Measurements from ENCODE around the gene FLYWCH2.

Gene FLYWCH2

DNA sequence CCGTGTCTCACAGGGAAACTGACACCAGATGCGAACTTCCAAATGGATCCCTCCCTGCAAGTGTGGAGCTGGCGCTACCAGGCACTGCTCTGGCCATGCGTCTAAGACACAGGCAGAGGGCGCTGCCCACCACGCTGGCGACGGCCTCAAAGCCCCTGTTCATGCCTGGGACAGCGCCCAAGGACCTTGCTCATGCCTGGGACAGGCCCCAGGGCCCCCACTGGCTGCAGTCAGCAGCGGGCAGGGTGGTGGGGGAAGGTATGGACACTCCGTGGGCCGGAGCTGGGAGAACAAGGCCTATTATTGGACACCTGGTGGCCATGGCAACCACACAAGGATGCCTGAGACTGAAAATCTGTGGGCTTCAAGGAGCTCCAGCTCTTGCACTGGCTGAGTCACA, 44.1 kb upstream of the FLYWCH2 start:
- Histone ChIP-seq H4K5ac (ENCODE audit: low read length) (no peak overlapping the region), H3K23ac (ENCODE audit: low read length) (no peak overlapping the region), H2BK120ac (ENCODE audit: low read depth, low read length) (no peak overlapping the region), H3K79me2 (ENCODE audit: control insufficient read depth, insufficient read depth, low read length) (no peaks in the 10 kb centered on the region), H3K9ac (ENCODE audit: low read length) (peak overlapping the region; percentile 34), H2AK5ac (ENCODE audit: low read length) (no peak overlapping the region), H3K27me3 (ENCODE audit: insufficient read depth, low read length, poor library complexity) (no peaks in the 10 kb centered on the region), H3K27ac (ENCODE audit: low read depth, low read length) (no peak overlapping the region), H3K4me2 (ENCODE audit: low read length) (no peak overlapping the region), H2BK15ac (replicated peaks; ENCODE audit: low read depth) (no peak overlapping the region), H4K8ac (ENCODE audit: low read depth, low read length) (no peak overlapping the region), H3K36me3 (ENCODE audit: control insufficient read depth, insufficient read depth, low read length) (no peaks in the 10 kb centered on the region), H3K79me1 (ENCODE audit: low read length) (no peaks in the 10 kb centered on the region), H3K56ac (ENCODE audit: low read length) (peak overlapping the region; percentile 69), H3K4me1 (ENCODE audit: control insufficient read depth, low read depth, low read length) (peaks cover 7% of the 10 kb centered on the region), H2BK5ac (ENCODE audit: low read length) (no peak overlapping the region), H3K4ac (ENCODE audit: low read depth, low read length) (no peak overlapping the region), H3K18ac (ENCODE audit: low read length) (no peak overlapping the region), H3K4me3 (ENCODE audit: low read length) (no peak overlapping the region)
- WGBS (ENCODE audit: extremely low coverage, insufficient coverage, low lambda C conversion rate): no CpG with 5 or more reads among the region's 12 CpGs
- DNase-seq: peak; percentile 89

DNA sequence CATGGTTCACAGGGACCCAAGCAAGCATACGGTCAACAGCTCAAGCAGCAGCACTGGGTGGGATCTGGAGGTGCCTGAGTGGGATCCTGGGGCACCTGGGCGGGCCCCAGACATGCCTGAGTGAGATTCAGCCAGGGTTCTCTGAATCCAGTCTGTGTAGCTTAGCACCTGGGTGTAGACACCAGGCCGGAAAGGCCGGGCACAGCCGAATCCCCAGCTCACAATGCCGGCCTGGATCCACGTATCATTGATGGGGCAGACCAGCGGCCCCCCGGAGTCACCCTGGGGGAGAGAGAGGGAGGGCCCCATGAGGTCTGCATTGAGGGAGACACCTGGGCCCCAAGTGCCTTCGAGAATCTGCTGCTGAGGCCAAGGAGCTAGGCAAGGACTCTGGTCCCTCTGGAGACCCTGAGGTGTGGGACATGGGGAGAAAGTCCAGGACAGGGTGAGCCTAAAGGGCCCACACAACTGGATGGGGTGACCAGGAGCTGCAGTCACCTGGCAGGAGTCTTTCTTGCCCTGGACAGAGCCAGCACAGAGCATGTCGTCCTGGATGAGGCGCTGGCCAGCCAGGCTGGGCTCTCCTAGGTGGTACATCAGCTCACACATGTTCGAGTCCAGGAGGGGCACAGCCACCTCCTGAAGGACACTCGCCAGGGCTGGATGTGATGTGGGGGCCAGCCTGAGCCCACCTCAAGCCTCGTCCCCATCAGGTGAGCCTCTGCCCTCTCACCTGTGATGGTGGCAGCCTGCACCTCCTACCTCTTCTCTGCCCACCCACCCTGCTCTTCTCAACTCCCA, 43.2 kb upstream of the FLYWCH2 start:
- Histone ChIP-seq H3K56ac (ENCODE audit: low read length) (no peak overlapping the region), H3K4ac (ENCODE audit: low read depth, low read length) (no peak overlapping the region), H4K5ac (ENCODE audit: low read length) (no peak overlapping the region), H2BK5ac (ENCODE audit: low read length) (no peak overlapping the region), H3K27ac (ENCODE audit: low read depth, low read length) (no peak overlapping the region), H3K18ac (ENCODE audit: low read length) (no peak overlapping the region), H3K79me2 (ENCODE audit: control insufficient read depth, insufficient read depth, low read length) (no peaks in the 10 kb centered on the region), H2BK15ac (replicated peaks; ENCODE audit: low read depth) (no peak overlapping the region), H2AK5ac (ENCODE audit: low read length) (no peak overlapping the region), H4K8ac (ENCODE audit: low read depth, low read length) (no peak overlapping the region), H3K4me2 (ENCODE audit: low read length) (no peak overlapping the region), H3K27me3 (ENCODE audit: insufficient read depth, low read length, poor library complexity) (no peaks in the 10 kb centered on the region), H3K79me1 (ENCODE audit: low read length) (no peaks in the 10 kb centered on the region), H3K4me3 (ENCODE audit: low read length) (no peak overlapping the region), H3K4me1 (ENCODE audit: control insufficient read depth, low read depth, low read length) (peaks cover 7% of the 10 kb centered on the region), H3K36me3 (ENCODE audit: control insufficient read depth, insufficient read depth, low read length) (no peaks in the 10 kb centered on the region), H2BK120ac (ENCODE audit: low read depth, low read length) (no peak overlapping the region), H3K9ac (ENCODE audit: low read length) (no peak overlapping the region), H3K23ac (ENCODE audit: low read length) (no peak overlapping the region)
- no peak for DNase-seq
- WGBS (ENCODE audit: extremely low coverage, insufficient coverage, low lambda C conversion rate): no CpG with 5 or more reads among the region's 15 CpGs

DNA sequence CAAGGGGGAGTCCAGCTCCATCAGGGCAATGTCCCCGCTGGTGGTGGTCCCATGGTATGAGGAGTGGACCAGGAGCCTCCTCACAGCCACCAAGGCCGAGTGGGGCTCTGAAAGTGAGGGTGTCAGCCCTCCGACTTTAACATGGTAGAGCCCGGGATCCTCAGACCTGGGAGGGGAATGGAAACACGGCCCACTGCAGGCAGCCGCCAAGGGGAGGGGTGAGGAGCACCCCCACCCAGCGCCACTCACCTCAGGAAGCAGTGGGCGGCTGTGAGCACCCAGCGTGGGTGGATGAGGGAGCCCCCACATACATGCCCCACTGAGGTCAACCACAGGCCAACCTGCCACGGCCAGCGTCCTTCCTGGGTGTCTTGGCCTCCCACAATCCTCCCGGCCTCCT, 42.1 kb upstream of the FLYWCH2 start:
- Histone ChIP-seq H3K27ac (ENCODE audit: low read depth, low read length) (no peak overlapping the region), H3K79me1 (ENCODE audit: low read length) (no peaks in the 10 kb centered on the region), H3K4me2 (ENCODE audit: low read length) (no peak overlapping the region), H2BK5ac (ENCODE audit: low read length) (no peak overlapping the region), H3K27me3 (ENCODE audit: insufficient read depth, low read length, poor library complexity) (no peaks in the 10 kb centered on the region), H3K36me3 (ENCODE audit: control insufficient read depth, insufficient read depth, low read length) (no peaks in the 10 kb centered on the region), H3K18ac (ENCODE audit: low read length) (no peak overlapping the region), H3K56ac (ENCODE audit: low read length) (no peak overlapping the region), H3K79me2 (ENCODE audit: control insufficient read depth, insufficient read depth, low read length) (no peaks in the 10 kb centered on the region), H3K4me1 (ENCODE audit: control insufficient read depth, low read depth, low read length) (peaks cover 4% of the 10 kb centered on the region), H3K4me3 (ENCODE audit: low read length) (no peak overlapping the region), H2BK120ac (ENCODE audit: low read depth, low read length) (no peak overlapping the region), H3K23ac (ENCODE audit: low read length) (no peak overlapping the region), H4K5ac (ENCODE audit: low read length) (no peak overlapping the region), H2AK5ac (ENCODE audit: low read length) (no peak overlapping the region), H3K9ac (ENCODE audit: low read length) (no peak overlapping the region), H4K8ac (ENCODE audit: low read depth, low read length) (no peak overlapping the region), H3K4ac (ENCODE audit: low read depth, low read length) (no peak overlapping the region), H2BK15ac (replicated peaks; ENCODE audit: low read depth) (no peak overlapping the region)
- no CpG with 5 or more reads among the region's 12 CpGs for WGBS (ENCODE audit: extremely low coverage, insufficient coverage, low lambda C conversion rate)
- no peak for DNase-seq

DNA sequence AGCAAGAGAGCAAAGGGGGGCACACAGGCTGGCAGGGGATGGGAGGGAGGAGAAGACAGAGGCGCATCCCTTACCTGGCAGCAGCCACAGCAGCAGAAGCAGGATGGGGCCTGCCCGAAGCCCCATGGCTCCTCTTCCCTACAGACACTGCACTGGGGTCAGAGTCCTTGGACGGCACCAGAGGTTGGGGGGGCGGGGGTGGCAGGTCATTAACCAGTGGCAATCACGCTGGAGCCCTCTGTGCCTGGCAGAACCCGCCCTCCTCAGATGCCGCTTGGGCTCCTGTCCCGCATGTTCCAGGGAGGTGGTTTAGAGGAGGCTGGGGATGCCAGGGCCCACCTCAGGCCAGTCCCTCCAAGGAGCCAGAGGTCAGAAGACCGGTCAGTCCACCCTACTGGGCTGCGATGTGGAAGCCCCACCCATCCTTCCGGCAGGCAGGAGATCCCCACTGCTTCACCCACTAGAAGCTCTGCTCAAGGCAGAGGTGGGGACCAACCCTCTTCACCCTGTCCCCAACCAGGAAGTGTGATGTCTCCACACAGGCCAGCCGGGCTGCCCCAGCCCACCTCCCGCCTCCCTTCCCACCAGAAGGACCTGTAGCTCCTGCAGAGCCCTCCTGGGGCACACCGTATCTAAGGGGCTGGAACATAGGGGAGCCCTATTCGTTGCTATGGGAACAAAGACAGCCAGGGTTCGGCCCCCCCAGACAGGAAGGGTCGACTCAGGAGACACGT, 41.2 kb upstream of the FLYWCH2 start:
- DNase-seq: no peak
- Histone ChIP-seq H3K4ac (ENCODE audit: low read depth, low read length) (no peak overlapping the region), H2AK5ac (ENCODE audit: low read length) (no peak overlapping the region), H2BK15ac (replicated peaks; ENCODE audit: low read depth) (no peak overlapping the region), H3K4me1 (ENCODE audit: control insufficient read depth, low read depth, low read length) (no peaks in the 10 kb centered on the region), H4K5ac (ENCODE audit: low read length) (no peak overlapping the region), H3K79me1 (ENCODE audit: low read length) (no peaks in the 10 kb centered on the region), H4K8ac (ENCODE audit: low read depth, low read length) (no peak overlapping the region), H3K9ac (ENCODE audit: low read length) (no peak overlapping the region), H3K18ac (ENCODE audit: low read length) (no peak overlapping the region), H2BK120ac (ENCODE audit: low read depth, low read length) (no peak overlapping the region), H3K36me3 (ENCODE audit: control insufficient read depth, insufficient read depth, low read length) (no peaks in the 10 kb centered on the region), H3K27me3 (ENCODE audit: insufficient read depth, low read length, poor library complexity) (no peaks in the 10 kb centered on the region), H3K56ac (ENCODE audit: low read length) (no peak overlapping the region), H2BK5ac (ENCODE audit: low read length) (no peak overlapping the region), H3K4me2 (ENCODE audit: low read length) (no peak overlapping the region), H3K4me3 (ENCODE audit: low read length) (no peak overlapping the region), H3K27ac (ENCODE audit: low read depth, low read length) (no peak overlapping the region), H3K23ac (ENCODE audit: low read length) (no peak overlapping the region), H3K79me2 (ENCODE audit: control insufficient read depth, insufficient read depth, low read length) (no peaks in the 10 kb centered on the region)
- WGBS (ENCODE audit: extremely low coverage, insufficient coverage, low lambda C conversion rate): no CpG with 5 or more reads among the region's 18 CpGs

DNA sequence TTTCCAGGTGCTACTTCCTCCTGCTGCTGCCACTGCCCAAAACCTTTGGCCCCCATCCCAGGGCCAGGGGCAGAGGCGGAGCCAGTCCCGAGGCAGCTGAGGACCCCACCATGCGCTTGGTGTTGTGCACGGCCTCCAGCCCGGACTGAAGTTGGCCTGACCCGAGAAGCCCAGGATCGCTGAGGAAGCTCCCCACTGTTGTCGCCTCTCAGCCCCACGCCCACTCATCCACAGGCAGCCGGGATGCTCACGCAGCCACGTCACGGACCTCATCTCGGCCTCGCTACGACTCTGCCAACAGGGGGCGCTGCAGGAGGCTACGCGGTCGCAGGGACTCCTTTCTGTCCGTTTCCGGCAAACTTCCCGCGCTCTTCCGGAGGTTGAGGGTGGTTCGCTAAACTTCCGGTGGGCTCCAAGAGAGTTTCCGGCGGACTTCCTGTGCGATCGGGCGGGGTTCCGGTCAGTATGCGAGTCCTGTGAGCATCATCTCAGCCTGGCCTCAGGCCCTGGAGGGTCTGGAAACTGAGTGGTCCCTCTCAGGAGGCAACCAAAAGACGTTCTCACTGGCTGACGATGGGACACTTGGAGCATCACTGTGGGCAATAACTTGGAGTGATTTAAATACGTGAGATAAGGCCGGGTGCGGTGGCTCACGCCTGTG, 40.5 kb upstream of the FLYWCH2 start:
- no peak overlapping the region for H2BK15ac ChIP-seq (replicated peaks; ENCODE audit: low read depth)
- H2BK120ac ChIP-seq (ENCODE audit: low read depth, low read length): no peak overlapping the region
- H3K4me1 ChIP-seq (ENCODE audit: control insufficient read depth, low read depth, low read length): no peaks in the 10 kb centered on the region
- H3K79me1 ChIP-seq (ENCODE audit: low read length): no peaks in the 10 kb centered on the region
- no peak overlapping the region for H3K27ac ChIP-seq (ENCODE audit: low read depth, low read length)
- DNase-seq: peak; percentile 82
- H2AK5ac ChIP-seq (ENCODE audit: low read length): no peak overlapping the region
- no peak overlapping the region for H3K4ac ChIP-seq (ENCODE audit: low read depth, low read length)
- H3K9ac ChIP-seq (ENCODE audit: low read length): no peak overlapping the region
- no peak overlapping the region for H3K4me3 ChIP-seq (ENCODE audit: low read length)
- no peak overlapping the region for H2BK5ac ChIP-seq (ENCODE audit: low read length)
- no peaks in the 10 kb centered on the region for H3K36me3 ChIP-seq (ENCODE audit: control insufficient read depth, insufficient read depth, low read length)
- H4K8ac ChIP-seq (ENCODE audit: low read depth, low read length): no peak overlapping the region
- no peak overlapping the region for H3K4me2 ChIP-seq (ENCODE audit: low read length)
- no peak overlapping the region for H3K18ac ChIP-seq (ENCODE audit: low read length)
- H3K23ac ChIP-seq (ENCODE audit: low read length): no peak overlapping the region
- H3K27me3 ChIP-seq (ENCODE audit: insufficient read depth, low read length, poor library complexity): no peaks in the 10 kb centered on the region
- H3K79me2 ChIP-seq (ENCODE audit: control insufficient read depth, insufficient read depth, low read length): no peaks in the 10 kb centered on the region
- H3K56ac ChIP-seq (ENCODE audit: low read length): peak overlapping the region; percentile 51
- H4K5ac ChIP-seq (ENCODE audit: low read length): no peak overlapping the region
- WGBS (ENCODE audit: extremely low coverage, insufficient coverage, low lambda C conversion rate): no CpG with 5 or more reads among the region's 40 CpGs
